Measurements from ENCODE around the gene IFITM10.
"Not testable (repeated sequence)": the region's sequence is repeated elsewhere in the genome, so short reads cannot be mapped to it uniquely, and the experiment has no call there.

The IFITM10 gene

GRCh38 chr11:1689250-1690166, 60.9 kb downstream of the IFITM10 start:
- FAIRE-seq = not testable (repeated sequence)

- not testable (repeated sequence) for FAIRE-seq
These were observed 62.0 kb downstream of the IFITM10 start for GRCh38 chr11:1688336-1688947.

GRCh38 chr11:1686220-1686619, 64.2 kb downstream of the IFITM10 start:
- FAIRE-seq = not testable (repeated sequence)

- not testable (repeated sequence) for FAIRE-seq
These were observed 65.2 kb downstream of the IFITM10 start for GRCh38 chr11:1684886-1685874.

GRCh38 chr11:1683904-1684572, 66.4 kb downstream of the IFITM10 start:
- FAIRE-seq = not testable (repeated sequence)

GRCh38 chr11:1683216-1683615, 67.2 kb downstream of the IFITM10 start:
- FAIRE-seq = not testable (repeated sequence)
